VCaP (cell line): ENCODE data around the gene EVC.

Source experiments
- H3K27ac ChIP-seq: fragments of 450-650 bp; 2 replicates; pipeline ENCODE4 v1.5.1; 2017
- TF ChIP-seq, protein P1 (sequence below): fragments of 450-650 bp; conservative IDR thresholded peaks from 2 replicates; pipeline ENCODE4 v1.5.1; 2017; ENCODE audit warnings: mild to moderate bottlenecking, moderate library complexity

The EVC gene

DNA sequence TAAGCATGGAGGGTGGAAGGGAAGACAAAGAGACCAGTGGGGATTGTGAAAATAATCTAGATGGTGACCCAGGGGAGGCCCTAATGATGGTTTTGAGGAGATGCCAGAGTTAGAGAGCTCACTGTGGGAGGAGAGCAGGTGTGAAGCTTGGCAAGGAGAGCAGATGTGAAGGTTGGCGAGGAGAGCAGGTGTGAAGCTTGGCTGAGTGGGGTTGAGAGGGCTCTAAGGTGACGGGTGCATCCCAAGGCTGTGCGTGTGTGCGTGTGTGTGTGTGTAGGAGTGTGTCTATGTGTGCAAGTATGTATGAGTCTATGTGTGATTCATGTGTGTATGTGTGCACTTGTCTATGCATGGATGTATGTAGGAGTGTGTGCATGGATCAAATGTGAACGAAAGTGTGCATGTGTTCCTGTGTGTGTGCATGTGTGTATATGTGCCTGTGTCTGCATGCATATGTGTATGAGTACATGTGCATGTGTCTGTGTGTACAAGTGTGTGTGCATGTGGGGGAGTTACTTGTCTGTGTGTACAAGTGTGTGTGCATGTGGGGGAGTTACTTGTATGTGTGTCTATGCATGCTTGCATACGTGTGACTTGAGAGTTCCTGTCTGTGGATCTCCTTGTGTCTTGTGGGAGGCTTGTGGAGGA, 72.0 kb downstream of the EVC start:
- no peak overlapping the region for H3K27ac ChIP-seq
- TF ChIP-seq, protein P1, sequence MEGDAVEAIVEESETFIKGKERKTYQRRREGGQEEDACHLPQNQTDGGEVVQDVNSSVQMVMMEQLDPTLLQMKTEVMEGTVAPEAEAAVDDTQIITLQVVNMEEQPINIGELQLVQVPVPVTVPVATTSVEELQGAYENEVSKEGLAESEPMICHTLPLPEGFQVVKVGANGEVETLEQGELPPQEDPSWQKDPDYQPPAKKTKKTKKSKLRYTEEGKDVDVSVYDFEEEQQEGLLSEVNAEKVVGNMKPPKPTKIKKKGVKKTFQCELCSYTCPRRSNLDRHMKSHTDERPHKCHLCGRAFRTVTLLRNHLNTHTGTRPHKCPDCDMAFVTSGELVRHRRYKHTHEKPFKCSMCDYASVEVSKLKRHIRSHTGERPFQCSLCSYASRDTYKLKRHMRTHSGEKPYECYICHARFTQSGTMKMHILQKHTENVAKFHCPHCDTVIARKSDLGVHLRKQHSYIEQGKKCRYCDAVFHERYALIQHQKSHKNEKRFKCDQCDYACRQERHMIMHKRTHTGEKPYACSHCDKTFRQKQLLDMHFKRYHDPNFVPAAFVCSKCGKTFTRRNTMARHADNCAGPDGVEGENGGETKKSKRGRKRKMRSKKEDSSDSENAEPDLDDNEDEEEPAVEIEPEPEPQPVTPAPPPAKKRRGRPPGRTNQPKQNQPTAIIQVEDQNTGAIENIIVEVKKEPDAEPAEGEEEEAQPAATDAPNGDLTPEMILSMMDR, result no peak

DNA sequence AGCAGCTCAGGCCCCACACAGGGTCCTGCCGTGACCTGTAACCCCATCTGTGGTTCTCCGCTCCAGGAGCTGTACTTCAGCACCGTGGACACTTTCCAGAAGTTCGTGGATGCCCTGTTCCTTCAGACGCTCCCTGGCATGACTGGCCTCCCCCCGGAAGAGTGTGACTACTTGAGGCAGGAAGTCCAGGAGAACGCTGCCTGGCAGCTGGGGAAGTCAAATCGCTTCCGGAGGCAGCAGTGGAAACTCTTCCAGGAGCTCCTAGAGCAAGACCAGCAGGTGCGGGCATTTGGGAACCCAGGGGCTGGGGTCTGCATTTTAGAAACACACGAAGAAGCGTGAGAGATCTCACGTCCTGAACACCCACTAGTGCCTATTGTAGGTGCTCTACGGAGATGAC, 72.5 kb downstream of the EVC start:
- TF ChIP-seq, protein P1, result no peak
- no peak overlapping the region for H3K27ac ChIP-seq

DNA sequence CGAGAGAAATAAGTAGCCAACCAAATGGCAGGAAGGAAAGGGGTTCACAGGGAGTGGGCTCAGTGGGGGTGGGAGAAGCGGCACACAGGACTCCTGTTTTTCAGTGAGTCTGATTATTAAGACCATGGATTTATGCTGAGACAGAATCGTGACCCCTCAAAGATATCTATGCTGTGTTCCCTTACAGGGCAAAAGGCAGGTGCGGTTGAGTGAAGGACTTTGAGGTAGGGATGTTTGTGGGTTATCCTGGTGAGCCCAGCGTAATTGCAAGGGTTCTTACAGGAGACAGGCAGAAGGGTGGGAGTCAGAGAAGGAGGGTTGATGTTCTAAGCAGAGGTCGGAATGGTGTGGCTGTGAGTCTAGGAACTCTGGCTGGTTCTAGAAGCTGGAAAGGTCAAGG, 73.0 kb downstream of the EVC start:
- TF ChIP-seq, protein P1, result no peak
- H3K27ac ChIP-seq, result no peak overlapping the region

DNA sequence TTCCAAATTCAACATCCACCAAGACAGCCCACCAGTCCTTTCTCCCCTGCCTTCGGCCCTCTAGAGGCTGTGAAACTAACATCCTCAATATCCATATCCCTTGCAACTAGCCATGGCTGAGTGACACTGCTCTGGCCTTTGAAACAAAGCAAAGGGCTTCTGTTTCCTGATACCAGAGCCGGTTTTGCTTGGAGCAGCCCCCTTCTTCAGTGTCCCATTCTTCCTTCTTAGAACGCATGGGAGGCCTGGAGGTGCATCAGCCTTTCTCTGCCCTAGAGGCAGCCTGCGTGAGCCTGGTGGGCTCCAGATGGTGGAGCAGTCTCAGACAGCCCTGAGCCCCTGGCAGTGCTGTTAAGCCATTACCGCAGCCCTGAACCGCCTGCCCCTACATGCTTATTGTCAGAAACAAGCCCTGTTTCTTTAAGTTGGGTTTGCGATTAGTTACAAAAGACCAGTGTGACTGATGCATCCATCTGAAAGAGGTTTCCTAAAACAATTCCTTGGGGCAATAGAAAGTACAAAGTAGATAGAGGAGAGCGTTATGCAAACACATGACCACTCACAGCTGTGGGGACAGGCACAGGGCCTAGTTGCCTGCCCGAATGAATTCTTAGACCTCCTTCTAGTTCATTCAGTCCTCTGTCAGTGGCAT, 74.1 kb downstream of the EVC start:
- H3K27ac ChIP-seq, result peak overlapping the region; percentile 51
- TF ChIP-seq, protein P1, result no peak; the same call in 1 of the 2 replicates

DNA sequence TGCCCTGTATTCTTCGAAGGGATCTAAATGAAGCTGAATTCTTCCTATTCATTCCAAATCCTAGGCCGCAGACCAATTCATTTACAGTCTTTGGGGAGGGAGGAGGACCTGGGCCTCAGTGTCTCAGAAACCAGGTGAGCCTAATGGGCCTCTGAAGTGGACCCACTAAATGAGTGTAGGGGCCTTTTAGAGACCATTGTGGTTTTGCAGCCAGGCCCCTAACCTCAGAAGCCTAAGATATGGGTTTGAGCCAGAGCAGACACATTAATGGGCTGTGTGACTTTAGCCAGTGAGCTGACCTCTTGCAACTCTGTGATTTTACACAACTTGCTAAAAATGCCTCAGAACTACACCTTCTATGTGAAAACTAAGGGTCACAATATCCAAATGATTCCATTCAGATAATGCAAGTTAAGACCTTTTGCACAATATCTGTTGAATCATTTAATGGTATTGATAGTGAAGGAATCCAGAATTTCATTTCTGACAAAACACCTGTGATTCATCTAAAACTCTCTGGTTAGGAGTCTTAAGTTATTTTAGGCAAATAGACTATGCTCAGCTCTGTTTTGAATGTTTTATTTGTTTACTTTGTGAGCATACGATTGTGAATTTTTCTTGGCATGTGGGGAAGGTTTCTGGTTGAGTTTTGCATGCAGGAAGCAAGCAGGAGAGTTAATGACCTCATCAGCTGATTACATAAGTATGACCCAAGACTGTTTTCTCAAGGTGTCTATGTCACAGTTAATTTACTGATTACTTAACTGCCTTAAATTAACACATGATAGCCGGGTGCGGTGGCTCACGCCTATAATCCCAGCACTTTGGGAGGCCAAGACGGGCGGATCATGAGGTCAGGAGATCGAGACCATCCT, 75.0 kb downstream of the EVC start:
- TF ChIP-seq, protein P1, result no peak
- peak overlapping the region; percentile 51 for H3K27ac ChIP-seq

DNA sequence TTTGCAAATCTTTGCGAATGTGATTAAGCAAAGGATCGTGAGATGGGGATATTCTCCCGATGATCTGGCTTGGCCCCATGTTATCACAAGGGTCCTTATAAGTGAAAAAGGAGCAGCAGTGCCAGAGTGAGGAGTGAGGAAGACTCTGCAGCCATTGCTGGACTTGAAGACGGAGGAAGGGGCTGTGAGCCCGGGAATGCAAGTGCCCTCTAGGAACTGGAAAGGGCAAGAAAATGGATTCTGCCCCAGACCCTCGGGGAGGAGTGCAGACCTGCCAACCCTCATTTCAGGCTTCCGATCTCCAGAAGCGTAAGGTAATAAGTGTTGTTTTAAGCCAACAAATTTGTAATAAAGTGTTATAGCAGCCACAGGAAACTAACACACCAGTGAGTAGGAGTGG, 76.3 kb downstream of the EVC start:
- no peak overlapping the region for H3K27ac ChIP-seq

DNA sequence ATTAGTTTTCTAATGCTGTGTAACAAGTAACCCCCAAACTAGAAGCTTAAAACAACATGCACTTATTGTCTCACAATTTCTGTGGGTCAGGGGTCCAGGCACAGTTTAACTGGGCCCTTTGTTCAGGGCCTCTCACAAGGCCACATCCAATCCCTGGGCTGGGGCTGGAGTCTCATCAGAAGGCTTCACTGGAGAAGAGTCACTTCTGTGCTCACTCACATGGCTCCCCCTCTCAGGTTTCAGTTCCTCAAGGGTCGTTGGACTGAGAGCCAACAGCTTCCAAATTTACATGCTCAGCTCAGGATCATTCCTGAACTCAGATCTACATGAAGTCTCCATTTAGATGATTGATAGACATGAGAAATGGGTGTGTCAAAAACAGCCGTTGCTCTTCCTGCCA, 77.1 kb downstream of the EVC start:
- TF ChIP-seq, protein P1, result no peak
- no peak overlapping the region for H3K27ac ChIP-seq

More for the DNA sequence above, 76.3 kb downstream of the EVC start:
- TF ChIP-seq, protein P1, result no peak
